GM19372 (cell line): ENCODE measurements around the gene AMOTL1.
A peak's percentile ranks its signal among the peaks of the same experiment; 100 is the strongest.
"Not testable (repeated sequence)": the region's sequence is repeated elsewhere in the genome, so short reads cannot be mapped to it uniquely, and the experiment has no call there.

Experiments
- ATAC-seq: cut with Tn5 transposase; IDR thresholded peaks from one replicate; pipeline ENCODE4 v1.9.1; 2021; ENCODE audit warnings: mild to moderate bottlenecking, low read depth, moderate library complexity; ENCODE audit not compliant: unreplicated experiment

AMOTL1 gene

GRCh38 chr11:94910270-94910669 is 142.1 kb downstream of the AMOTL1 start:
- ATAC-seq, result no peak

- no peak for ATAC-seq
Observed at GRCh38 chr11:94910779-94911178, 142.6 kb downstream of the AMOTL1 start.

- no peak for ATAC-seq
Observed at GRCh38 chr11:94912806-94913205, 144.7 kb downstream of the AMOTL1 start.

GRCh38 chr11:94913718-94914394 is 145.7 kb downstream of the AMOTL1 start:
- ATAC-seq, result not testable (repeated sequence)

- ATAC-seq, result no peak
Observed at GRCh38 chr11:94920311-94920710, 152.2 kb downstream of the AMOTL1 start.

- no peak for ATAC-seq
Observed at GRCh38 chr11:94922321-94923003, 154.3 kb downstream of the AMOTL1 start.

GRCh38 chr11:94923004-94923334 is 154.8 kb downstream of the AMOTL1 start:
- no peak for ATAC-seq

GRCh38 chr11:94924171-94924572 is 156.0 kb downstream of the AMOTL1 start:
- ATAC-seq, result no peak

- ATAC-seq, result no peak
Observed at GRCh38 chr11:94924612-94925011, 156.5 kb downstream of the AMOTL1 start.

GRCh38 chr11:94925422-94926270 is 157.5 kb downstream of the AMOTL1 start:
- ATAC-seq, result peak; percentile 69

- ATAC-seq, result peak; percentile 18
Observed at GRCh38 chr11:94926271-94926625, 158.1 kb downstream of the AMOTL1 start.
